Kidney (tissue), 14 donors: Measurements from ENCODE around the gene MARF1. TPM values are rescaled to one million over a fixed set of nuclear protein-coding genes. Genes with fewer than 3 reads are reported as not detected.

Experiments
- DNase-seq, 5 donors: peaks; one replicate each; pipeline ENCODE4 v3.0.0-alpha.2; 2013 to 2020
- FAIRE-seq: peaks from 2 replicates; lab custom pipeline; 2012; peaks lifted over from hg19 to GRCh38; lab: Jason Lieb, UNC
- H3K27ac ChIP-seq, 2 donors: one replicate each; pipeline ENCODE4 v1.7.0; 2013; ENCODE audit warnings: low read depth in 2 of 2, low read length in 2 of 2, inconsistent platforms in 1 of 2
- H3K27me3 ChIP-seq: one replicate; pipeline ENCODE4 v1.7.1; 2013; ENCODE audit warnings: low read length, inconsistent platforms; ENCODE audit not compliant: control insufficient read depth, insufficient read depth
- H3K36me3 ChIP-seq, 3 donors: one replicate each; pipeline versions ENCODE4 v1.7.0 to v1.7.1; 2013; ENCODE audit warnings: low read length in 3 of 3, control low read depth in 1 of 3, inconsistent platforms in 1 of 3; ENCODE audit not compliant: insufficient read depth in 3 of 3, control insufficient read depth in 2 of 3
- H3K4me1 ChIP-seq, 3 donors: one replicate each; pipeline versions ENCODE4 v1.7.0 to v1.7.1; 2013; ENCODE audit warnings: low read length in 3 of 3, inconsistent platforms in 1 of 3, low read depth in 1 of 3; ENCODE audit not compliant: control insufficient read depth in 2 of 3, insufficient read depth in 2 of 3
- H3K4me3 ChIP-seq, 3 donors: one replicate each; pipeline versions ENCODE4 v1.7.0 to v1.8.1; 2013; ENCODE audit warnings: low read length in 3 of 3, control low read depth in 1 of 3, inconsistent platforms in 1 of 3
- H3K9ac ChIP-seq, 3 donors: one replicate each; pipeline versions ENCODE4 v1.7.0 to v1.7.1; 2013; ENCODE audit warnings: low read length in 3 of 3, control low read depth in 1 of 3, inconsistent platforms in 1 of 3
- H3K9me3 ChIP-seq, 3 donors: one replicate each; pipeline versions ENCODE4 v1.7.0 to v1.7.1; 2013; ENCODE audit warnings: low read length in 3 of 3, control low read depth in 1 of 3, inconsistent platforms in 1 of 3; ENCODE audit not compliant: control insufficient read depth in 2 of 3, insufficient read depth in 1 of 3
- CTCF ChIP-seq: IDR thresholded peaks from 3 replicates; pipeline ENCODE4 v1.5.1; 2012; ENCODE audit warnings: mild to moderate bottlenecking, moderate library complexity, borderline replicate concordance; ENCODE audit not compliant: insufficient read depth; ENCODE audit errors: extremely low read depth
- intact Hi-C: fragments of 100-400 bp; cut with DNase I; formaldehyde crosslinking; loops from one replicate; pipeline ENCODE4 v1.11.1; 2022
- polyA plus RNA-seq: library from polyadenylated mRNA; stranded (reverse); fragments of 350-450 nt; fragmentation: Illumina TruSeq; extraction: RNeasy Lipid Tissue Mini Kit (QIAGEN cat#74804); gene quantifications from one replicate; pipeline ENCODE4 v1.2.3, GENCODE V29; 2014; ENCODE audit warnings: low read depth, low replicate concordance; ENCODE audit not compliant: insufficient read depth
- total RNA-seq: library from RNA; stranded (reverse); fragmentation: NEBNext Ultra II Directional; extraction: Animal tissue kit (Norgen Biotek cat#: 25700); gene quantifications from one replicate; pipeline ENCODE4 v1.2.1, GENCODE V29; 2021
- donor health status: control.
- donor health status: control.
- donor health status: control.
- donor health status: control.
- donor health status: control.
- donor health status: DM: yes; HTN: yes; CAD: no.
- donor health status: Normal renal cell carcinoma (clear cell type).

MARF1 gene
- total and polyA plus RNA-seq, 2 donors from 2014 or later, result 17.5 to 80.7 TPM

GRCh38 chr16:15567823-15568222 is 75.1 kb downstream of the MARF1 start:
- H3K4me1 ChIP-seq, result no peaks in the 10 kb centered on the region
- H3K9me3 ChIP-seq, result no peaks in the 10 kb centered on the region
- H3K9ac ChIP-seq, result no peak overlapping the region
- no peak for TF ChIP-seq CTCF
- no peak overlapping the region for H3K4me3 ChIP-seq
- intact Hi-C loops, result no loop called here
- DNase-seq (no peak), FAIRE-seq (no peak)
- H3K36me3 ChIP-seq, result no peaks in the 10 kb centered on the region
- no peaks in the 10 kb centered on the region for H3K27me3 ChIP-seq
- no peak overlapping the region for H3K27ac ChIP-seq

- H3K4me3 ChIP-seq, result no peak overlapping the region
- H3K4me1 ChIP-seq, result no peaks in the 10 kb centered on the region
- H3K9me3 ChIP-seq, result no peaks in the 10 kb centered on the region
- no peak overlapping the region for H3K9ac ChIP-seq
- FAIRE-seq, result no peak
- intact Hi-C loops, result no loop called here
- DNase-seq, result no peak
- no peak overlapping the region for H3K27ac ChIP-seq
- no peaks in the 10 kb centered on the region for H3K27me3 ChIP-seq
- TF ChIP-seq CTCF, result no peak
- H3K36me3 ChIP-seq, result peaks cover 0 to 4% (median 0%) of the 10 kb centered on the region in 3 donors
Observed at GRCh38 chr16:15566095-15566494, 76.9 kb downstream of the MARF1 start.

- intact Hi-C loops, result no loop called here
- Histone ChIP-seq H3K9me3 (no peaks in the 10 kb centered on the region), H3K4me3 (no peak overlapping the region), H3K36me3 (peaks cover 0 to 4% (median 0%) of the 10 kb centered on the region in 3 donors), H3K27ac (no peak overlapping the region), H3K27me3 (no peaks in the 10 kb centered on the region), H3K9ac (no peak overlapping the region), H3K4me1 (no peaks in the 10 kb centered on the region)
- no peak for FAIRE-seq
- TF ChIP-seq CTCF, result no peak
- DNase-seq, result no peak
Observed at GRCh38 chr16:15564604-15565339, 78.2 kb downstream of the MARF1 start.
